IPS-15b (cell line): ENCODE data around the gene ASCL4.

Source experiments
- H3K27me3 ChIP-seq: one replicate; pipeline ENCODE4 v1.6.1; 2013; ENCODE audit warnings: low read length; ENCODE audit not compliant: control insufficient read depth, insufficient read depth
- H3K36me3 ChIP-seq: one replicate; pipeline ENCODE4 v1.6.1; 2013; ENCODE audit warnings: low read length; ENCODE audit not compliant: control insufficient read depth, insufficient read depth
- H3K4me1 ChIP-seq: one replicate; pipeline ENCODE4 v1.6.1; 2013; ENCODE audit warnings: mild to moderate bottlenecking, low read length; ENCODE audit not compliant: control insufficient read depth, insufficient read depth
- H3K4me3 ChIP-seq: one replicate; pipeline ENCODE4 v1.5.1; 2013; ENCODE audit warnings: low read depth, low read length
- H3K9ac ChIP-seq: one replicate; pipeline ENCODE4 v1.6.1; 2013; ENCODE audit warnings: low read depth, mild to moderate bottlenecking, low read length
- H3K9me3 ChIP-seq: one replicate; pipeline ENCODE4 v1.6.1; 2013; ENCODE audit warnings: mild to moderate bottlenecking, low read length; ENCODE audit not compliant: control insufficient read depth, insufficient read depth

ASCL4 gene

GRCh38 chr12:107780298-107780697, 5.8 kb downstream of the ASCL4 start:
- peaks cover 47% of the 10 kb centered on the region for H3K27me3 ChIP-seq
- no peaks in the 10 kb centered on the region for H3K9me3 ChIP-seq
- H3K4me3 ChIP-seq, result no peak overlapping the region
- H3K4me1 ChIP-seq, result no peaks in the 10 kb centered on the region
- no peaks in the 10 kb centered on the region for H3K36me3 ChIP-seq
- no peak overlapping the region for H3K9ac ChIP-seq

GRCh38 chr12:107782067-107782466, 7.6 kb downstream of the ASCL4 start:
- Histone ChIP-seq H3K9ac (no peak overlapping the region), H3K36me3 (no peaks in the 10 kb centered on the region), H3K27me3 (peaks cover 30% of the 10 kb centered on the region), H3K9me3 (no peaks in the 10 kb centered on the region), H3K4me3 (no peak overlapping the region), H3K4me1 (no peaks in the 10 kb centered on the region)

GRCh38 chr12:107783406-107784376, 9.2 kb downstream of the ASCL4 start:
- Histone ChIP-seq H3K9ac (no peak overlapping the region), H3K27me3 (peaks cover 16% of the 10 kb centered on the region), H3K4me1 (peaks cover 5% of the 10 kb centered on the region), H3K9me3 (no peaks in the 10 kb centered on the region), H3K4me3 (no peak overlapping the region), H3K36me3 (no peaks in the 10 kb centered on the region)

GRCh38 chr12:107788281-107788680, 13.8 kb downstream of the ASCL4 start:
- peaks cover 5% of the 10 kb centered on the region for H3K4me1 ChIP-seq
- no peaks in the 10 kb centered on the region for H3K9me3 ChIP-seq
- H3K9ac ChIP-seq, result no peak overlapping the region
- H3K27me3 ChIP-seq, result no peaks in the 10 kb centered on the region
- H3K4me3 ChIP-seq, result no peak overlapping the region
- no peaks in the 10 kb centered on the region for H3K36me3 ChIP-seq

GRCh38 chr12:107788690-107789458, 14.4 kb downstream of the ASCL4 start:
- H3K4me3 ChIP-seq, result no peak overlapping the region
- no peaks in the 10 kb centered on the region for H3K9me3 ChIP-seq
- peaks cover 5% of the 10 kb centered on the region for H3K4me1 ChIP-seq
- H3K36me3 ChIP-seq, result no peaks in the 10 kb centered on the region
- no peaks in the 10 kb centered on the region for H3K27me3 ChIP-seq
- no peak overlapping the region for H3K9ac ChIP-seq

GRCh38 chr12:107791465-107792089, 17.1 kb downstream of the ASCL4 start:
- Histone ChIP-seq H3K36me3 (no peaks in the 10 kb centered on the region), H3K9ac (no peak overlapping the region), H3K4me1 (peaks cover 5% of the 10 kb centered on the region), H3K9me3 (no peaks in the 10 kb centered on the region), H3K27me3 (peaks cover 4% of the 10 kb centered on the region), H3K4me3 (no peak overlapping the region)

- H3K4me3 ChIP-seq, result no peak overlapping the region
- no peaks in the 10 kb centered on the region for H3K36me3 ChIP-seq
- no peaks in the 10 kb centered on the region for H3K9me3 ChIP-seq
- no peak overlapping the region for H3K9ac ChIP-seq
- peaks cover 4% of the 10 kb centered on the region for H3K27me3 ChIP-seq
- no peaks in the 10 kb centered on the region for H3K4me1 ChIP-seq
These were observed 19.9 kb downstream of the ASCL4 start for GRCh38 chr12:107794451-107794850.

GRCh38 chr12:107798580-107798979, 24.1 kb downstream of the ASCL4 start:
- Histone ChIP-seq H3K36me3 (no peaks in the 10 kb centered on the region), H3K27me3 (peaks cover 4% of the 10 kb centered on the region), H3K9ac (no peak overlapping the region), H3K4me3 (no peak overlapping the region), H3K9me3 (no peaks in the 10 kb centered on the region), H3K4me1 (no peaks in the 10 kb centered on the region)

- H3K36me3 ChIP-seq, result no peaks in the 10 kb centered on the region
- no peaks in the 10 kb centered on the region for H3K9me3 ChIP-seq
- no peak overlapping the region for H3K9ac ChIP-seq
- H3K4me3 ChIP-seq, result no peak overlapping the region
- no peaks in the 10 kb centered on the region for H3K4me1 ChIP-seq
- H3K27me3 ChIP-seq, result peaks cover 1% of the 10 kb centered on the region
These were observed 26.6 kb downstream of the ASCL4 start for GRCh38 chr12:107801150-107801549.

- Histone ChIP-seq H3K4me1 (no peaks in the 10 kb centered on the region), H3K9me3 (no peaks in the 10 kb centered on the region), H3K27me3 (no peaks in the 10 kb centered on the region), H3K4me3 (no peak overlapping the region), H3K9ac (no peak overlapping the region), H3K36me3 (no peaks in the 10 kb centered on the region)
These were observed 28.6 kb downstream of the ASCL4 start for GRCh38 chr12:107803092-107803491.

GRCh38 chr12:107805488-107806180, 31.1 kb downstream of the ASCL4 start:
- Histone ChIP-seq H3K9ac (no peak overlapping the region), H3K9me3 (no peaks in the 10 kb centered on the region), H3K36me3 (no peaks in the 10 kb centered on the region), H3K27me3 (no peaks in the 10 kb centered on the region), H3K4me1 (no peaks in the 10 kb centered on the region), H3K4me3 (no peak overlapping the region)
